SHP77 (cell line): ENCODE results near the gene TAF11L10.
"Not testable (repeated sequence)": the region's sequence is repeated elsewhere in the genome, so short reads cannot be mapped to it uniquely, and the experiment has no call there.

Experiments
- DNase-seq, 2 experiments: peaks; one replicate each; lab custom pipeline; 2025; lab: John Stamatoyannopoulos, UW

TAF11L10 gene

GRCh38 chr5:17597728-17598127 lies at the start of gene TAF11L10:
Gene TAF11L10, minus strand, starts transcription at chr5:17597828.
- DNase-seq: not testable (repeated sequence)

- no peak for DNase-seq
Measured at GRCh38 chr5:17634160-17634559, 36.5 kb upstream of the TAF11L10 start, which contains the start of gene TAF11L14. Gene TAF11L14, plus strand, starts transcription at chr5:17634460.

DNA sequence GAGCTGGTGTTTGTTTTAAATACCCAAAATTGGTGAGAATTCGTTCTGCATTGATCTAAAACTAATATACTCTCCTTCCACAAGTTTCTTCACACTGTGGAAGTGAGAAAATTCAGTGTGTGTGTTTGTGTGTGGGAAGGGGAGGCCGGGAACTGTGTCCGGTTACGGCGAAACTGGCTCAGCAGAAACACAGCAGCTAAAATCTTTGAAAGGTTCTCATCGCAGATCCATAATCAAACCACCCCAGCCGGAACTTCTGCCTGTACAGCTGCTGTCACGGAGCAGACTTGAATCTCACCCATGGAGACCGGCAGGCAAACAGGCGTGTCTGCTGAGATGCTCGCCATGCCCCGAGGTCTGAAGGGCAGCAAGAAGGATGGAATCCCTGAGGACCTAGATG lies 34.2 kb upstream of the TAF11L10 start, which contains the start of gene TAF11L13:
Gene TAF11L13, plus strand, starts transcription at position 301 of the 400 bp plus-strand sequence.
- DNase-seq: not testable (repeated sequence)

DNA sequence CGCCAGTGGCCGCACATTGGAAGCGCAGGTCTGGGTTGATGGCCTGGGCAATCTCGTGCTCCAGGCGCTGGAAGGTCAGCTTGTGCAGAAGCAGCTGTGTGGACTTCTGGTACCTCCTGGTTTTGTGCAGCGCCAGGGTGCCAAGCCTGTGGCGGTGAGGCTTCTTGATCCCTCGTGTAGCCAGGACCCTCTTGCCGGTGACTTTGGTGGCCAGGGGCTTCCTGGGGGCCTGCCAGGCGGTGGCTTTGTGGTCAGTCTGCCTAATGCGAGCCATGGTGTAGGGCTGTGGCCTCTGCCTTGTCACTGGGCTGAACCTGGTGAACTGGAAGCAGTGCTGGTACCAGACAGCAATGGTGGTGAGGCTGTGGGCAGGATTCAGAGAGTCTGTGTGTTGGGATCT lies 28.1 kb upstream of the TAF11L10 start:
- no peak for DNase-seq

- DNase-seq: no peak
Measured at GRCh38 chr5:17620627-17621026, 23.0 kb upstream of the TAF11L10 start.

GRCh38 chr5:17619354-17619753 lies 21.7 kb upstream of the TAF11L10 start:
- no peak for DNase-seq

DNA sequence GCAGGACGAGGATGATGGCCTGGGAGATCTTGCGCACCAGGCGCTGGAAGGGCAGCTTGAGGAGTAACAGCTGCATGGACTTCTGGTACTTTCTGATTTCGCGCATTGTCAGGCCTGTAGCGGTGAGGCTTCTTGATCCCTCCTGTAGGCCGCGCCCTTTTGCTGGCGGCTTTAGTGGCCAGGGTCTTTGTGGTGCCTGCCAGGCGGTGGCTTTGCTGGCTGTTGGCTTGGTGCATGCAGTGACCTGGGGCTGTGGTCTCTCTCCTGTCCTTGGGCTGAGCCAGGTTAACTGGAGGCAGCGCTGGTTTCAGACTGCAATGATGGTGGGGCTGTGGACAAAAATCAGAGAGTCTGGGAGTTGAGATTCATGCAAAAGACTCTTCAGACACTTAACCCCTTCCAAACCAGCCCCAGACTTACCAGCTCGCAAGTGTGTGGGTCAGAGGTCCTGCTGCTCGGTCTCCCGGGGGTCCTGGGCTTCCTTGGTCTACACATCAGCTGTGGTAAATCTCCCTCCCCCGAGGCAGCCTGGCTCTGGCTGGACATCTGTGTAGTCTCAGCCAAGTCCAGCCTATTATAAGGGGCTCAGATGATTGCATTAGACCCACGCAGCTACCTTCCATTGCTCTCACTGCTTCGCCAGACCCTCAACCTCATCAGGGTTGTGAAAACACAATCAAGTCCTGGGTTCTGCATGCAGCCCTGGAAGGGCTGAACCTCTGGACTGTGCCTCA lies 17.4 kb upstream of the TAF11L10 start:
- DNase-seq: no peak

DNA sequence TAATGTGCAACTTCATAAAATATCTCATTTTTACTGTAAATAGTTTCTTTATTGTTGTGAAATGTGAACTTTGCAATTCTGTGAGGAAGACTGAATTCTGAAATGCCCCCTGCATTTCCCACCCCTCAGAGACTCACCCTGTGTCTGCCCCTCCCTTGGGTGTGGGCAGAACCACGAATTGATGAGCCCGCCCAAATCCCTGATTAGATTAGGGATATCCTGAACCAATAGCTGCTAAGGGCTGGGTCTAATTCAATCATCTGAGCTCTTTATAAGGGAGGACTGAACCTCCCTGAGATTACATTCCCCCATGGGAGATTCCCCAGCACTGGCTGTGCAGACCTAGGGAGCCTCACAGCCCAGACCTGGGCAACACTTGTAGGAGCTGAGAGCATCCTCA lies 12.5 kb upstream of the TAF11L10 start, which contains the start of gene TAF11L12:
Gene TAF11L12, plus strand, starts transcription at position 301 of the 400 bp plus-strand sequence.
- DNase-seq: not testable (repeated sequence)

DNA sequence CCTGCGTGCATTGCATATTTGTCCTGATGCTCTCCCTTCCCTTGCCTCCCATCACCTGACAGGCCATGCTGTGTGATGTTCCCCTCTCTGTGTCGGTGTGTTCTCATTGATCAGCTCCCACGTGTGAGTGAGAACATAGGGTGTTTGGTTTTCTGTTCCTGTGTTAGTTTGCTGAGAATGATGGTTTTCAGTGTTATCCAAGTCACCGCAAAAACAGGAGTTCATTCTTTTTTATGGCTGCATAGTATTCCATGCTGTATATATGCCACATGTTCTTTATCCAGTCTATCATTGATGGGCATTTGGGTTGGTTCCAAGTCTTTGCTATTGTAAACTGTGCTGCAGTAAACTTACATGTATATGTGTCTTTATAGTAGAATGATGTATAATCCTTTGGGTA lies 9.8 kb upstream of the TAF11L10 start:
- DNase-seq: not testable (repeated sequence)

DNA sequence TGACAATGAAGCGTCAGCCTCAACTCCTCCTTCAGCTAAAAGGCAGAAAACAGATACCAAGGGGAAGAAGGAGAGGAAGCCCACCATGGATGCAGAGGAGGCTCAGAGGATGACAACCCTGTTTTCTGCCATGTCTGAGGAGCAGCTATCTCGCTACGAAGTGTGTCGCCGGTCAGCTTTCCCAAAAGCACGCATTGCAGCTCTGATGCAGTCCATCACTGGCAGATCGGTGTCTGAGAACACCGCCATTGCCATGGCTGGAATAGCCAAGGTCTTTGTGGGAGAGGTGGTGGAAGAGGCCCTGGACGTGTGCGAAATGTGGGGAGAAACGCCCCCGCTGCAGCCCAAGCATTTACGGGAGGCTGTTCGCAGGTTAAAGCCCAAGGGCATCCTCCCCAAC lies 7.3 kb upstream of the TAF11L10 start:
- no peak for DNase-seq

- DNase-seq: not testable (repeated sequence)
Measured at GRCh38 chr5:17603880-17604279, 6.3 kb upstream of the TAF11L10 start, which contains the start of gene TAF11L11. Gene TAF11L11, plus strand, starts transcription at chr5:17604183.

- not testable (repeated sequence) for DNase-seq
Measured at GRCh38 chr5:17594255-17594654, 3.4 kb downstream of the TAF11L10 start, which contains the start of gene TAF11L9. Gene TAF11L9, minus strand, starts transcription at chr5:17594394.

GRCh38 chr5:17590860-17591259 lies 6.8 kb downstream of the TAF11L10 start, which contains the start of gene TAF11L8:
Gene TAF11L8, minus strand, starts transcription at chr5:17590960.
- DNase-seq: not testable (repeated sequence)

DNA sequence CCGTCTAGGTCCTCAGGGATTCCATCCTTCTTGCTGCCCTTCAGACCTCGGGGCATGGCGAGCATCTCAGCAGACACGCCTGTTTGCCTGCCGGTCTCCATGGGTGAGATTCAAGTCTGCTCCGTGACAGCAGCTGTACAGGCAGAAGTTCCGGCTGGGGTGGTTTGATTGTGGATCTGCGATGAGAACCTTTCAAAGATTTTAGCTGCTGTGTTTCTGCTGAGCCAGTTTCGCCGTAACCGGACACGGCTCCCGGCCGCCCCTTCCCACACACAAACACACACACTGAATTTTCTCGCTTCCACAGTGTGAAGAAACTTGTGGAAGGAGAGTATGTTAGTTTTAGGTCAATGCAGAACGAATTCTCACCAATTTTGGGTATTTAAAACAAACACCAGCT lies 12.0 kb downstream of the TAF11L10 start, which contains the start of gene TAF11L7:
Gene TAF11L7, minus strand, starts transcription at position 101 of the 400 bp plus-strand sequence.
- not testable (repeated sequence) for DNase-seq
